GM21723 (cell line): ENCODE results near the gene GFOD2.

Experiments
- ATAC-seq: cut with Tn5 transposase; IDR thresholded peaks from one replicate; pipeline ENCODE4 v1.9.1; 2021; ENCODE audit warnings: mild to moderate bottlenecking, moderate library complexity; ENCODE audit not compliant: unreplicated experiment

GFOD2 gene

DNA sequence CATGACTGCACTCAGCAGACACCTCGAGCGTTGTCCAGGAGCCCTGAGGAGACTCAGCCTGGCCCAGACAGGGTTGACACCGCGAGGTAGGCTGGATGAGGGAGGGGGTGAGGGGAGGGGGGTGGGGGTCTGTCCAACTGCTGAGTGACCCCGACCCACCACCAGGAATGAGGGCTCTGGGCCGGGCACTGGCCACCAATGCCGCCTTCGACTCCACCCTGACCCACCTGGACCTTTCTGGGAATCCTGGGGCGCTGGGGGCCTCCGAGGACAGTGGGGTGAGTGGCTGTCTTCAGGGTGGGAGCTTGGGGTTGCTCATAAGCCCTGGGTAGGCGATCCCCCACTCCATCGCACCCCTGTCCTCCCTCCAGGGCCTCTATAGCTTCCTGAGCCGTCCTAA lies 71.4 kb downstream of the GFOD2 start:
- no peak for ATAC-seq

DNA sequence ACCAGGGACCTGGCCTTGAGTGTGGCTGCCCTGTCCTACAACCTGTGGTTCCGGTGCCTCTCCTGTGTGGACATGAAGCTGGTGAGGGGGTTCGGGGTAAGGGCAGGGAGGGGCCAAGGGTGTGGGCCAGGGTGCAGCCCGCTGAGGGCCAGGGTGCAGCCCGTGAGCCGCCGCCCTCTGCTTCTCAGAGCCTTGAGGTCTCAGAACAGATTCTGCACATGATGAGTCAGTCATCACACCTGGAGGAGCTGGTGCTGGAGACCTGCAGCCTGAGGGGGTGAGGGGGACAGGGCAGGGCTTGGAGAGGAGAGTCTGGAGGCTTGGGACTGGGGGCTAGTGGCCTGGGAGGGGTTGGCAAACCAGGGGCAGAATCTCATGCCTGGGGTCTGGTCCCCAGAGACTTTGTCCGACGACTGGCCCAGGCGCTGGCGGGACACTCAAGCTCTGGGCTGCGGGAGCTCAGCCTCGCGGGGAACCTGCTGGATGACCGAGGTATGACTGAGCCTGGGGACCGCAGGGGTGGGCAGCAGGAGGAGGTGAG lies 71.9 kb downstream of the GFOD2 start:
- no peak for ATAC-seq

DNA sequence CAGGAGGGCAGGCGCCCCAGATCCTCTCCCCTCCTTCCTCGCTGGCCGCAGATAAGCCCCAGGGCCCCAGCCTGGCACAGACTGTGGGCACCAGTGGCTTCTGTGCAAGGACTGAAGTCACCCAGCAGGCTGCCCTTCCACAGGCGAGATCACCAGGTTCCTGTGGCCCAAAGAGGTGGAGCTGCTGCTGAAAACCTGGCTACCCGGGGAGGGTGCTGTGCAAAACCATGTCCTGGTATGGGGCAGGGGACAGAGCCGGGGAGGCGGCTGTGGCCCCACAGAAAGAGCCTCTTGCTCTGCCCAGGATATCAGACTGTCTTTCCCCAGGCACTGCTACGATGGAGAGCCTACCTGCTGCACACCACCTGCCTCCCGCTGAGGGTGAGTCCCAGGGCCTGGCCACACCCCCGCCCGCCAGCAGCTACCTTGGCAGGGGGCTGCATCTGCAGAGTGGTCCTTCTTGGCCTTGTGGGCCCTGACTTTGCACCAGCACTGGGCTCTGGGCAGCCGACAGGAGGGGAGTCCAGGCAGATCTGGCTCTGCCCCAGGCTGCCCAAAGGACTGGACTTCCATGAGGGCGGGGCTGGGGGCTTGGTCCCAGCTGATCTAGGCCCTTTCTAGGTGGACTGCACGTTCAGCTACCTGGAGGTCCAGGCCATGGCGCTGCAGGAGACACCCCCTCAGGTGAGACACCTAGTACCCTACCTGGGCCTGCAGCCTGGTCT lies 73.6 kb downstream of the GFOD2 start:
- ATAC-seq: no peak

DNA sequence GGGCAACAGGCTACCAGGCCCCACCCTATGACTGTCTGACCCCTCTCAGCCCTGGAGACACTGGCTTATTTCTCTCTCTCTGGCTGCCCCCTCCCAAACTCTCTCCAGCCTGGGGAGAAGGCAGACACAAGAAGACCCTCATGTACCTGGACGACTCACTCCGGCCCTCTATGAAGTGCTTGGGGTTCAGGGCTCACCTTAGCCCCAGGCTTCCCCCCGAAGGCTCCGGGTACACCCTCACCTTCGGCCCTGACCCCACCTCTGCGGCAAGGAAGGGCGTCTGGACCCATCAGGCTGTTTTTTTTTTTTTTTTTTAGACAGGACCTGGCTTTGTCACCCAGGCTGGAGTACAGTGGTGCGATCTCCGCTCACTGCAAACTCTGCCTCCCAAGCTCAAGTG lies 75.1 kb downstream of the GFOD2 start:
- no peak for ATAC-seq

DNA sequence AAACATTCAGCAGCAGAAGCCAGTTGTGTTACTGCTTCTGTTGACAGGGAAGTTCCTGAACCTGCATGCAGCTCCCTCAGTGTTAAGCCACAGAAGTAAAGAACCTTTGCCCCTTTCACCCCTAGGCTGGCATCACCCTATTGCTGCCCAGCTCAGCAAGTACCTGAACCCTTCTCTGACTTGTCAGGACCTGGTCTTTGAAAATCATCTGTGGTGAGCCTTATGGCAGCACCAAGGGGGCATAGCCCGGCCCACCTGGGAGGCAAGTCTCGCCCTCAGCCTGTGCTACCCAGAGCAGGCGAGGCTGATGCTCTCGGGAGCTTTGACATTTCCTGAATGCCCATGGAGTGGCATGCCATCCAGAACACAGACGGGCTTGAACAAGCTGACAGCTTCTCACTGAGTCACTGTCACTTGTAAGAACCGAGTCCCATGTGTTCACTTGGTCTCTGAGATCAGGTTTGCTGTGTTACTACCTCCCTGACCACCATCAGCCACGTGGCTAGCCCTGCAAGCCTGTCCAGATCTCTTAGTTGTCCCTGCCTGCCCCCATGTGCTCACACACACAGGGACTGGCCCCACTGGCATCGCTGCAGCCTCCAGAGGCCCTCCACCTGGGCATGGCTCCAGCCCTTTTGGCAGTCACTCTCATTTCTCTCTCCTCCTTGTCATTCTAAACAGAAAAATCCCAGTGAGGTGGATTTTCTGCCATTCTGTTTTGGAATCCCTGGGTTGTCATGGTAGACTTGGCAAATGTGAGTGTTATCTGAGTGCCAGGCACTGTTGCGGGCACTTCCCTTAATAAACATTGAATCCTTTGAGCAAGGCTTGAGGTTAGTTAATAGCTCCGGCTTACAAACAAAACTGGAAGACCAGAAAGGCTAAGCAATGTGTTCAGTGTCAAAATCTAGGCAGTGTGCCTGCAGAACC lies 77.1 kb downstream of the GFOD2 start:
- no peak for ATAC-seq

DNA sequence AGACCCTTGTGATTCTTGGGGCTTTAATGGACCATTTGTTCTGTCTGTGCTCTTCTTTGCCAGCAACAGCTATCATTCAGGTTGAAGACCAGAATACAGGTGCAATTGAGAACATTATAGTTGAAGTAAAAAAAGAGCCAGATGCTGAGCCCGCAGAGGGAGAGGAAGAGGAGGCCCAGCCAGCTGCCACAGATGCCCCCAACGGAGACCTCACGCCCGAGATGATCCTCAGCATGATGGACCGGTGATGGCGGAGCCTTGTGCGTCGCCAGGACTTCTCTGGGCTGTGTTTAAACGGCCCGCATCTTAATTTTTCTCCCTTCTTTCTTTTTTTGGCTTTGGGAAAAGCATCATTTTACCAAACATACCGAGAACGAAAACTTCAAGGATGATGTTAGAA lies 81.5 kb downstream of the GFOD2 start:
- ATAC-seq: no peak

DNA sequence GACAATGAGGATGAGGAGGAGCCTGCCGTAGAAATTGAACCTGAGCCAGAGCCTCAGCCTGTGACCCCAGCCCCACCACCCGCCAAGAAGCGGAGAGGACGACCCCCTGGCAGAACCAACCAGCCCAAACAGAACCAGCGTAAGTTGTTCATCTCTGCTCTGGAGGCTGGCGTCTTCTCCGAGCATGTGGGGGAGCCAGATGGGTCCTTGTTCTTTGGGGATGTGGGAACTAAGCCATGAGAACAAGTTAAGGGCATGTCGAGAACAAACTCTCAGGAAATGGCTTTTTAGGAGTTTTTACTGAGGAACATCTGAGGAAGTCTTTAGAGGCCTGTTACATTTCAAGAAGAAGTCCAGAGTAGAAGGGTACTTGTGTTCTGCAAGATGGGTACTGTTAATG lies 82.4 kb downstream of the GFOD2 start:
- no peak for ATAC-seq

DNA sequence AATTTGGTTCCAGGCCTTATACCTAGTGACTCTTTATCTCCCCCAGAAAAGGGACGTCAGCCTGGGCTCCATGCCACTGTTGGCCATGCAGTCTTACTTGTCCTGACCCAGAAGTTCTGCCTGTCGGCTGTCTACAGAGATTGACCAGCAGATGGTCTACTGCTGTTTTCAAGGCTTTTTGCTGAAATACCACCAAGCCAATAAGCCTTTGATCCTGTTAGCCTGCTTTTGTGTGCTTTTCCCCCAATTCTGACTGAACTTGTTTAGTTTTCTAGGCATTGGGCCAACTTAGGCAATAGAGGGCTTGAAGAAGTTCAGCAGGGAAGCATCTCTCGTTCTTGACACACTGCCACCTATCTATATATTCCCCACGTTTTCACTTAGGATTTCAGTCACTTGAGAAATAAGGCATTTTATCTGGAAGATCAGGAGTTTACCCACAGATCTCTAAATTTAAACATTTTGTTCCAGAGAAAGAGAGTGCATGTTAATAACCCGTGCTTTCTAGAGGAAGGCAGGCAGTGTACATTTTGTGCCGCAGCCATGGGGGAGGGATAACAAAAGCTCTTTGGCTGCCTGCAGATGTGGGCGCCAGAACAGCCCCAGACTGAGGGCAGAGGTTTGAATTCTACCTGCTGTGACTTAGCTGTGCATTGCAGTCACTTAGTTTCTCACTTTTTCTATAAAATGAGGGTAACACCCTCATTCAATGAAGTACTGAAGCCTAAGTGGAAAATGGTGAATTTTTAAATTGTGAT lies 86.5 kb downstream of the GFOD2 start:
- ATAC-seq: no peak

DNA sequence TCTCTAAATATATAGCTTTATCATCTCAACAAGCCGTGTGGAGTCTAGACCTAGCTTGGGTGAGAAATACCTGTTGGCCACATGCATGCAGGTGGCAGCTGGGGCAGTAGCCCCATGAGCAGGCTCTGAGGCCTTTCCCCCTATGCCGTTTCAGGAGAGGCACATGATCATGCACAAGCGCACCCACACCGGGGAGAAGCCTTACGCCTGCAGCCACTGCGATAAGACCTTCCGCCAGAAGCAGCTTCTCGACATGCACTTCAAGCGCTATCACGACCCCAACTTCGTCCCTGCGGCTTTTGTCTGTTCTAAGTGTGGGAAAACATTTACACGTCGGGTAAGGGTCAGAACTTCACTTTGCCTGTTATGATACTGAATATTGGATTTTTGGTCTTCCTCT lies 90.9 kb downstream of the GFOD2 start:
- no peak for ATAC-seq
